ENCODE measurements around the gene BOK. TPM values are rescaled to one million over a fixed set of nuclear protein-coding genes. Genes with fewer than 3 reads are reported as not detected.
"Not testable (repeated sequence)": the region's sequence is repeated elsewhere in the genome, so short reads cannot be mapped to it uniquely, and the experiment has no call there.

Gene BOK, protein sequence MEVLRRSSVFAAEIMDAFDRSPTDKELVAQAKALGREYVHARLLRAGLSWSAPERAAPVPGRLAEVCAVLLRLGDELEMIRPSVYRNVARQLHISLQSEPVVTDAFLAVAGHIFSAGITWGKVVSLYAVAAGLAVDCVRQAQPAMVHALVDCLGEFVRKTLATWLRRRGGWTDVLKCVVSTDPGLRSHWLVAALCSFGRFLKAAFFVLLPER
- under 1 TPM in 1 of 2 experiments, not detected in 1; 0.06 TPM for total RNA-seq

DNA sequence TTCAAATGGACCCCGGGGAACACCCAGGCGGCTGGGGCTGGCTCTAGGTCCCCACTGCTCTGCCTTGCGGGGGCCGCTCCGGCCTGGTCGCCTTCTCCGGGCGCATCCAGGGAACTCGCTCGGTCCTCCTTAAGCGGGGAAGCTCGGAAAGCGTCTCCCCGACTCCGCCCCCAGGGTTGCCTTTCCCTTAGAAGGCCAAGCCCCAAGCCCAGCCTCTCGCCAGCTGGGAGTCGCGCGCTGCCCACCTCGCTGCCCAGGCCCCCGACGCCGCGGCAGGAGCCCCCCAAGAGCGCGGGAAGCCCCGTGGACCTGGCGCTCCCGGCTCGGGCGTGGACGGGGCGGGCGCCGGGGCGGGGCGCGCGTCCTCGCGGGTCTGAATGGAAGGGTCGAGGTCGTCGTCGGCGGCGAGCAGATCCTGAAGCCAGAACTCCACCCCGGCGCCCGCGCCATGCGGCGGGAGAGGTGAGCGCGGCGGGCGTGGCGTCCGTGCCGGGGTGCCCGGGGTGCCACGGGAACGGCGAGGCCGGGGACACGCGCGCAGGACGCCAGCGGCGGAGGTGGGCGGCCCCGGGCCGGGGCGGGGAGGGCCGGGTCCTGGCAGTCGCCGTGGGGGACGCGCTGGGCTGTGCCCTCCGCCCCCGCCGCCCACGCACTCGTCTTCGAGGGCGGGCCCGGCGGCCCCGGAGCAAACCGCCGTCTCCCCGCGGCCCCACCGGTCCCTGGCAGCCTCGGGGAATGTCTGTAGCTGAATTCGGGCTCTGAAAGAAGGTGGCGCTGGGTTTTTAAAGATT is at the start of gene BOK:
Gene BOK (plus strand): TSS at position 214 of the 791 bp plus-strand sequence. CDS start 739 bp downstream, outside the sequence.
- CTCF ChIA-PET: no interaction called here

DNA sequence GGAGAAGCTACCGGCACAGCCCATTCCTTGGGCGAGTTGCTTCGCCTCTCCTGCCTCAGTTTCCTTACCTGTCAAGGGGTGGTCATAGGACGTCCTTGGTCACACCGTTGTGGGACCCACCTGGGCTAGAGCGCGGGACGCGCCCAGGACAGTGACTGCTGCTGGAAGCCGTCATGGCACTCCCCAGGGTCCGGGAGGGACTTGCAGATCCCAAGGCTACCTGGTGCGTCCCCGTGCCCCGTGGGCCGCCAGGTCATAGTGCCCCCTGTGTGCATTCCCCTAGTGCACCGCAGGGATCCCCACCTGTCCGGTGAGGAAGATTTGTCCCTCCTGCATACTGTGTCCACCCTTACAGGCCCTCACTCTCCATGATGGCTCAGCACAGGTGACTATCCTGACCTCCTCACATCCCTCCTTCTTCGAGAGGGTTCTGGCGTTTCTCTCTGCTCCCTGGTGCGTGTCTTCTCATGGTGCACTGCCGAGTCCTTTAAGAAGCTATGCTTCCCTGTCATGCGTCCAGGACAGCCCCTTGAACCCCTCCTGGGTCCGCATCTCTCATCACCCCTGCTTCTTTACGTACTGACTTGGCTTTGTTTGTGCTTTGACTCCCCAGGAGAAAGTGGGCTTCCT is 49.3 kb upstream of the BOK start:
- CTCF ChIA-PET: no interaction called here
- POLR2A ChIA-PET: no interaction called here

More for the DNA sequence above, at the start of gene BOK:
- POLR2A ChIA-PET: interaction anchor here (0.6 kb wide), 1 partner anchor 21 kb away, joined by 4 read pairs; no protein-coding TSS in a partner anchor

DNA sequence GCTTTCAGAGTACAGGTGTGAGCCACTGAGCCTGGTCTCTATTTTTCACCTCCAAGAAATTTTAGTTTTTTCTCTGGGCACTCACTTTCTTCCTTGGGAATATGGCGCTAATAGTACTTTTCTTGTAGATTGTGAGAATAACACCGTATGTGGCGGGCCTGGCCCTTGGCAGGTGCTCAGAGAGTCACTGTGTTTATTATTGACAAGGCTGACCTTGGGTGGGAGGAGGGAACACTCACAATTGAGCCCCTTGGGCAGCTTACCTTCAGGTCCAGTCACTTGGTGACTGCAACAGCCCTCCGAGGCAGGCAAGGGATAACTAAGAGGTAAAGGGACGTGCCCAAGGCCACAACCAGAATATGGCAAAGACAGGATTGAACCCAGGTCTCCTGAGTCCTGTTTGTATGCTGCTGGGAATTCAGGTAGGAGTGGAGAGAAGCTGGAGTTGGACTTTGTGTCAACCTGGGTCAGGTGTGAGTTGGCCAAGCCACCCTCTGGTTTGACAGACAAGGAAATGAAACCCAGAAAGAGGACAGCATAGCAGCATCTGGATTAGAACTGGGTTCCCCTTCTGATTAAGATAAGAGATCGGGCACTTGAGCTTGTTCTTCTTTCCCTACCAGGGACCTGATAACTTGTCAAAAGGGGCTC is 47.3 kb upstream of the BOK start:
- ChIA-PET CTCF (no interaction called here), POLR2A (no interaction called here)

DNA sequence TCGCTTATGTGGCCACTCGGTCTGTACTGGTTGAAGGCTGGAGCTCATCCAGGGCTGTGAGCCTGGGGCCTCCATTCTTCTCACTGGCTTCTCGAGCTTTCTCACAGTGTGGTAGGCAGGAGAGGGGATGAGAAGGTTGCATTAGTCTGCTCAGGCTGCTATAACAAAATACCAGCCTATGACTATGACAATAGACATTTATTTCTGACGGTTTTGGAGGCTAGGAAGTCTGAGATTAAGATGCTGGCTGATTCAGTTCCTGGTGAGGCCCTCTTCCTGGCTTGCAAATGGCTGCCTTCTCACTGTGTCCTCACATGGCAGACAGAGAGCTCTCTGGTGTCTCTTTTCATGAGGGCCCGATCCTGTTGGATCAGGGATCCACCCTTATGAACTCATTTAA is 44.0 kb upstream of the BOK start:
- CTCF ChIA-PET: interaction anchor here (0.9 kb wide), 1 partner anchor 8 kb away, joined by 3 read pairs; no protein-coding TSS in a partner anchor
- POLR2A ChIA-PET: no interaction called here

DNA sequence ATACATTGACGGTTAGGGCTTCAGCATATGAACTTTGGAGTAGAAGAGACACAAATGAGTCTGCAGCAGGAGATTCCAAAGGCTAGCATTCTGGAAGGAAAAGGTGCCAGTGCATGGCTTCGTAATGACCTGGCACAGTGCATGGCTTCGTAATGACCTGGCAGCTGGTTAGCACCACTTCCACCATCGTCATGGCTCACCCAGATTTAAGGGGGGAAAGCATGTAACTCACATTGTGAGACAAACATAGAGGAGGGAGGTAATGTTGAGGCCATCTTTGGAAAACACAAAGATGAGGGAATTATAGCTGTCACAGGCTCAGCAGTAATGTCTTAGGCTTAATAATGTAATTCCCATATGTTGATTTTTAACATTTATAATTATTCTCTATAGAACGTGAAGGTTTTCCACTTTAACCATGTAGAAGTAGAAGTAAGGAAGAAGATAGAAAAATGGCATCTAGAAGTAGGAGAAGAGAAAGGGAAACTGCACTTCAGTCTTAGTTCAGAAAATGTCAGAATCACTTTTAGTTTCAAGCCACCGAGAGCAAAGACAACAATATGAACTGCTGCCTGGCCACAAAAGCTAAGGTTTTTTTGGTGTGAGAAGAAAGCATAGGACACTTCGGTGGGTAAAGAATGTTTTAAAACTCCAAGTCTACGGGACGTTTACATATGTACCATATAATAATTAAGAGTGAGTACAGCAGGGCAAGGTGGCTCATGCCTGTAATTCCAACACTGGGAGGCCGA is 43.4 kb upstream of the BOK start:
- ChIA-PET CTCF (interaction anchor here (0.9 kb wide), 1 partner anchor 8 kb away, joined by 3 read pairs; no protein-coding TSS in a partner anchor), POLR2A (no interaction called here)

DNA sequence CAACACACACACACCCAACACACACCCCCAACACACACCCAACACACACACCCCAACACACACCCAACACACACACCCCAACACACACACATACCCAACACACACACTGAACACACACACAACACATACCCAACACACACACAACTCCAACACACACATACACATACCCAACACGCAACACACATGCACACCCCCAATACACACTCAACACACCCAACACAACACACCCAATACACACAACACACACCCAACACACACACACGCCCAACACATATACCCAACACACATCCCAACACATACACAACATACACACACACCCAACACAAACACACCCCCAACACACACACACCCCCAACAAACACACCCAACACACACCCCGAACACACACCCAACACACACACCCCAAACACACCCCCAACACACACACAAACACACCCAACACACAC is 42.0 kb upstream of the BOK start:
- ChIA-PET CTCF (no interaction called here), POLR2A (no interaction called here)

DNA sequence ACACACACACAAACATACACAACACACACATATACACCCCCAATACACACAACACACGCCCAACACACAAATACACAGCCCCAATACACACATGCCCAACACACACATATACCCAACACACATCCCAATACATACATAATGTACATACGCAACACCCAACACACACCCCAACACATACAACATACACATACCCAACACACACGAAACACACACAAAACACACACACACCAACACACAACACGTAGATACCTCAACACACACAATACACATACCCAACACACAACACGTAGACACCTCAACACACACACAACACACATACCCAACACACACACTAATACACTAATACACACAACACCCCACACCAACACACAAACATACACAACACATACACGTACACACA is 41.2 kb upstream of the BOK start:
- POLR2A ChIA-PET: no interaction called here
- CTCF ChIA-PET: no interaction called here

DNA sequence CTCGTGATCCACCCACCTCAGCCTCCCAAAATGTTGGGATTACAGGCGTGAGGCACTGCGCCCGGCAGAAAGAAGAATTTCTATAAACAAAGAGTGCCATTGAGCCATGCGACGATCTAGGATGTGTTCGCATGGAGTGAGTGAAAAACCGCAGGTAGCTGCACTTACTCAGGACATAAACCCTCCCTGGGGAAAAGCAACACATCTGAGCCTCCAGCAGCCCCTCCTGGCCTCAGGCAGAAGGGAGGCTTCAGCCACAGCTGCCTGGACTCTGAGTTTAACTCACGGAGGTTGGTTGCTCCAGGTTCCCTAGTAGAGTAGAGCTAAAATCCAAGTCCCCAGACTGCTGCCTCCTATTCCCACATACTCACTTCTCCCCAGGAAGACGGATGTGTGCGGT is 38.9 kb upstream of the BOK start:
- ChIA-PET POLR2A (no interaction called here), CTCF (no interaction called here)

DNA sequence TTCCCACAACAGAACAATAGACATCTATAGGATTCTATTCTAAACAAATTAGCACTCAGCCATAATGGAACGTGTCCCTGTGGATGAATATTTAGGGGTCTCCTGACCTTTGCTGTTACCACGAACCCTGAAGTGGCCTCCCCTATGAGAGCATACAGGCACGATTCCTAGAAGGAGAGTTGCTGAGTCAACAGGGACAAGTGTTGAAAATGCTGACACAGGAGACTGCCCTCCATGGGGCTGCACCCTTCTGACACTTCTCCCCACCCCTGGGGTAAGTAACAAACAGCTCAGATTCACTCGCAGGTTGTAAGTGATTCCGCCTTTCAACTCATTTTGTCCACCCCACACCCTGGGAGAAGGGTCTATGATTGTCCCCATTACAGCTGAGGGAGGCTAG is 36.1 kb upstream of the BOK start:
- ChIA-PET POLR2A (no interaction called here), CTCF (interaction anchor here (0.8 kb wide), 1 partner anchor 8 kb away, joined by 3 read pairs; no protein-coding TSS in a partner anchor)

DNA sequence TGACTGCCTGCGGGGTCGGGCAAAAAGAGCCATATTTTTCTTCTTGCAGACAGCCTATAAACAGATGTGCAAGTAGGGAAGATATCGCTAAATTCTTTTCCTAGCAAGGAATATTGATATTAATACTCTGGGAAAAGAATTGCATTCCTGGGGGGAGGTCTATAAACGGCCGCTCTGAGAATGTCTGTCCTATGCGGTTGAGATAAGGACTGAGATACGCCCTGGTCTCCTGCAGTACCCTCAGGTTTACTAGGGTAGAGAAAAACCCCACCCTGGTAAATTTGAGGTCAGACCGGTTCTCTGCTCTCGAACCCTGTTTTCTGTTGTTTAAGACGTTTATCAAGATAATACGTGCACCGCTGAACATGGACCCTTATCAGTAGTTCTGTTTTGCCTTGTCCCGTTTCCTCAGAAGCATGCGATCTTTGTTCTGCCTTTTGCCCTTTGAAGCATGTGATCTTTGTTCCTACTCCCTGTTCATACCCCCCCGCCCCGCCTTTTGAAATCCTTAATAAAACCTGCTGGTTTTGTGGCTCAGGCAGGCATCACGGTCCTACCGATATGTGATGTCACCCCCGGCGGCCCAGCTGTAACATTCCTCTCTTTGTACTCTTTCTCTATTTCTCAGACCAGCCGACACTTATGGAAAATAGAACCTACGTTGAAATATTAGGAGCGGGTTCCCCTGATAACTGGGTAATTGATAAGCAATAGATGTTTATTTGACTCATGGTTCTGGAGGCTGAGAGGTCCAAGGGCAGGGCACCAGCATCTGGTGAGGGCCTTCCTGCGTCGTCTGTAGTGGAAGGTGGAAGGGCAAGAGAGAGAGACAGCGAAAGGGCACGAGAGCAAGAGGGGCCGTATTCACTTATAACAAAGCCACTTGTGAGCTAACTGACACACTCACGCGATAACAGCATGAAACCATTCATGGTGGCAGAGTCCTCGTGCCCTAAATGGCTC is 32.4 kb upstream of the BOK start:
- POLR2A ChIA-PET, CTCF ChIA-PET: not testable (repeated sequence)

DNA sequence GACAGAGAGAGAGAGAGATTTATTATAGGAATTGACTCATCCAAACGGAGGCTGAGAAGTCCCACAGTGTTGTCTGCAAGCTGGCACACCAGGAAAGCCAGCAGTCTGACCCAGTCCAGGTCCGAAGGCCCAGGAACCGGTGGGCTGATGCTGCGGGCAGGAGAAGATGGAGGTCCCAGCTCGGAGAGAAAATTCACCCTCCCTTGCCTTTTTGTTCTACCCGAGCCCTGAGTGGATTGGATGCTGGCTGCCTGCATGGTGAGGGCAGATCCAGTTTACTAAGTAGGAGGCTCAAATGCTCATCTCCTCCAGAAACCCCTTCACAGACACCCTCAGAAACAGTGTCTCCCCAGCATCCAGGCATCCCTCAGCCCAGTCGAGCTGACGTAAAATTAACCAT is 28.0 kb upstream of the BOK start:
- ChIA-PET POLR2A (no interaction called here), CTCF (no interaction called here)

DNA sequence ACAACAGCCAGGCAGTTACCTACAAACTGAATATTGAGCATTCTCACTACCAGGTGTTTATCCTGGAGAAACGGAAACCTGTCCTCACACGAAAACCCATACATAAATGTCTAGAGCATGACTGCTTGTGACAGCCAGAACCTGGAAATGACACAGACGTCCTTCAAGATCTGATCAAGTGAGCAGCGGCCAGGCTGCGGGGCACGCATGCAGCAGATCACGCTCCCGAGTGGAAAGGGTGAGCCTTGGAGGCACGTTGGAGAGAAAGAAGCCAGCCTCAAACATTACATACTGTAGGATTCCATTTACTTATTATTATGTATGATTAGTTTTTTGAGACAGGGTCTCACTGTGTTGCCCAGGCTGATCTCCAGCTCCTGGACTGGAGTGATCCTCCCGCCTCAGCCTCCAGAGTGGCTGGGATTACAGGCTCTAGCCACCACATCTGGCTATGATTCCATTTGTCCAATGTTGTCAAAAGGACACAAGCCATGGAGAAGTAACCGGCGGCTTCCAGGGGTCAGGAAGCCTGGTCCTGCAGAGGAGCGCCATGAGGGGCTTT is 27.3 kb upstream of the BOK start:
- ChIA-PET POLR2A (no interaction called here), CTCF (no interaction called here)

DNA sequence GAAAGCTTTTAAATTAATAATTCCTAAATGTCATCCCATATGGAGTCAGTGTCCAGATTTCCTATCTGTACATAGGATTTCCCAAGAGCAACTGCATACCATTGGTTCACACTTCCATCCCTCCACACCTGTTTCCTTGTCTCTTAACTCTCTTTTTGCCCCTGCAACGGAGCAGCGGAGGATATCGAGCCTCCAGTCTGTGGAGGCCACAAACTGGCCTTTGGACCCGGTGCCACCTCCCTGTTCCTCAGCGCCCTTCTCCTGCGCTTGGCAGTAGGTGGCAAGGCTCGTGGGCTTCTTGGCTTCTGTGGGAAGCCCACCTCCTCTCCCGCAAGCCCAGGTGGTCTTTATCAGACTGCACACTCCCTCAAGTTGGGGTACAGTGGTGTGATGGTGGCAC is 26.4 kb upstream of the BOK start:
- ChIA-PET CTCF (no interaction called here), POLR2A (no interaction called here)

DNA sequence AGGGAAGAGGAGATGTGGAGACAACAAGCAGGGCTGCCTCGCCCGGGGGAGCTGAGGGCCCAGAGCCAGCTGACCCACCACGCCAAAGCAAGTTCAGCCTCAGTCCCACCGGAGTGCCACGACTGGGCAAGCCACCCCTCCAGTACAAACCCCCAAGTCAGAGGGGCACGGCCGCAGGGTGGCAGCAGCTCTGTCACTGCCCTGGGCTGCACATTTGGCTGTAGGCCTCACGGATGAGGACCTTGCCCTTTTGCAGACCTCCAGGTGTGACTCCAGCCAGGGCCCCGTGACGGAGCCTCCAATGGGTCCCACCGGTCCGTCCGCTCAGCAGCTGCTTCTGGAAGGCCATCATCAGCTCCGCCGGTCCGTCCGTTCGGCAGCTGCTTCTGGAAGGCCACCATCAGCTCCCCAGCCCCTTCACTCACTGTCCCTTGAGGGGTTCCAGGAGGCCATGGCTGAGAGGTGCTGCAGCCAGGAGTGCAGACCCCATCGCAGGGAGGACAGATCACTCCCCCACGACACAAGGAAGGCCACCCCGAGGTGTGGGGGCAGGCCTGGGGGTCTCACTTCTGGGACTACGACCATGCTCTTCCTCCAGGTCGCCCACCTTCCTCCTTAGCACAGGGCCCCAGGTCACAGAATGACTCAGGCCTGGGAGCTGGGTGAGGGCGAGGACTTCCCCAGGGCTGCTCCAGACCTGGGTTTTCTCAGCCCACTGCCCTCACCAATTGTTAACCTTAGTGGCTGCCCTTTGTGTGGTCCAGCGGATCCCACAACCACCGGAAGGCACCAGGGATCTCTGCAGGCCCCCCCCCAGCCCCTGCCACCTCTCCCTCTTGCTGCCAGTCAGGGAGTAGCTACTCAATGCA is 25.6 kb upstream of the BOK start:
- CTCF ChIA-PET: no interaction called here
- POLR2A ChIA-PET: no interaction called here

DNA sequence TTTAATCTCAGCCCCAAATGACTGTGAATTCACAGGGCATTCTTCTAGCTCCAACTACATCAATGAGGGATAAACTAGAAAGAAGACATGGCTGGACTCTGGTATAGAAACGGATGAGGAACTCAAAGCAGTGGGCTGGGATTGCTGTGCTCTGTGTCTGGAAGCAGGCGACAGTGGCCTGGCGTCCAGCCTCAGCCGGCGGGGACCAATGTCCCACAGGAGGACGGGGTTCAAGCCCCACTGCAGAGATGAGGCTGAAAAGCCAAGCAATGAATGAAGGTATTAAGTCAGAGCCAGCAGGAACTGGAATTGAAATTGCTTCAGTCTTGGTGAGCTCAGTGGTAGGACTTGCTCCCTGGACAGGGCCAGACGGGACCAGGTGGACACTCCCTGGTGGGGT is 24.3 kb upstream of the BOK start:
- POLR2A ChIA-PET: no interaction called here
- CTCF ChIA-PET: no interaction called here

DNA sequence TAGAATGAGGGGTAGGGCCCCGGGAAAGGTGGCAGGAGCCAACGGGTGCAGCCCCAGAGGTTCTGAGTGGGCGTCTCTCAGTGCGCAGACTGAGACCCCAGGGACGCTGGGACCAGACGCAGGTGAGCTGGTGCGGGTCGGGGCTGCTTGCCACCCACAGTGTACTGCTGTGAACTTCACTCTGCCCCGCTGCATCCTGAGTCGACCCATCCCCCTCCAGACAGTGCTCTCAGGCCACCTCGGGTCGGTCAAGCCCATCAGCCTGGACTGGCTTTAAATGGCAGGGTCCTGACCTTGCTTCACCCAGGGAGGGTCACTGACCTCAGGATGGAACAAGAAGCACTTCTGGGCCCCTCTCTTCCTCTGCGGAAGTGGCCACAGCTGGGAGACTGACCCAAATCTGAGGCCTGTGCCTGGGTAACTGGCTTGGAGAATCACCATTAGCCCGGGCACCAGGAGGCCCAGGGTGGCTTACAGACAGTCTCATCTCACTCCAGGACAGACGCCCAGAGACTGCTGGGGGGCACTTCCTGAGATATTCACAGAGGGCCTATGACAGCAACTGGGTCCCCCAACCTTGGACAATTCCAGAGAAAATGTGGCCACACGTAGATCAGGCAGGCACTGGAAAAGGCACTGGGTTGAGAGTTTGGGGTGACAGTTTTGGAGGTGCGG is 23.7 kb upstream of the BOK start:
- ChIA-PET POLR2A (no interaction called here), CTCF (no interaction called here)

All from activated CD8-positive, alpha-beta memory T cell treated with anti-CD3 and anti-CD28 coated beads for 36 hours (primary cell).